ENCODE measurements around the gene PTPN6.
A peak's percentile ranks its signal among the peaks of the same experiment; 100 is the strongest.
"Not testable (repeated sequence)": the region's sequence is repeated elsewhere in the genome, so short reads cannot be mapped to it uniquely, and the experiment has no call there.

The PTPN6 gene

DNA sequence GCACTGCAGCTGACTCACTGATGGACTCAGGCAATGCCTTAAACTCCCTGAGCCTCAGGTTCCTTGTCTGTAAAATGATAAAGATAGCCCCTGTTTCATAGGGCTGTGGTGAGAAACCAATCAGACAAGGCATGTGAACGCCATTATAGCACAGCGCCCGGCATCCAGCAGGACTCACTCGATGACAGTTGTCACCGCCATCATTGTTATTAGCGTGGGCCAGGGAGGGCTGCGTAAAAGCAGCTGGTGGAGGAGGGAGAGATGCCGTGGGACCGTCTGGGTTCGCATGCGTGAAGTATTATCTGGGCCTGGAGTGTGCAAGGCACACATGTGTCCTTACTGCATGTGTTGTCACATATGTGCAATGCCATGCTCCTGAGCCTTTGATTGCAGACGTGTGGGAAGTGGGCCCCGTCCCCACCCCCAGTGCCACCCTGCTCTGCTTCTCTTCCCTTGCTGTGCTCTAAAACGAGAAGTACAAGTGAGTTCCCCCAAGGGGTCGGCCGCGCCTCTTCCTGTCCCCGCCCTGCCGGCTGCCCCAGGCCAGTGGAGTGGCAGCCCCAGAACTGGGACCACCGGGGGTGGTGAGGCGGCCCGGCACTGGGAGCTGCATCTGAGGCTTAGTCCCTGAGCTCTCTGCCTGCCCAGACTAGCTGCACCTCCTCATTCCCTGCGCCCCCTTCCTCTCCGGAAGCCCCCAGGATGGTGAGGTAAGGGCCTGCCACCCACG lies at the start of gene PTPN6:
Gene PTPN6, plus strand, starts transcription at position 546 of the 730 bp plus-strand sequence. Its CDS starts 157 bp downstream, at position 703.
- peak within 1 kb of the TSS; percentile 98 for H3K27ac Mint-ChIP-seq
- H3K4me1 Mint-ChIP-seq (ENCODE audit: low read depth) = peaks cover 67% of the 10 kb centered on the region
- no peaks in the 10 kb centered on the region for H3K27me3 Mint-ChIP-seq
- peaks cover 15% of the 10 kb centered on the region for H3K36me3 Mint-ChIP-seq
- no peaks in the 10 kb centered on the region for H3K9me3 Mint-ChIP-seq (ENCODE audit: low read depth)
- H3K4me3 Mint-ChIP-seq = peak within 1 kb of the TSS; percentile 97

DNA sequence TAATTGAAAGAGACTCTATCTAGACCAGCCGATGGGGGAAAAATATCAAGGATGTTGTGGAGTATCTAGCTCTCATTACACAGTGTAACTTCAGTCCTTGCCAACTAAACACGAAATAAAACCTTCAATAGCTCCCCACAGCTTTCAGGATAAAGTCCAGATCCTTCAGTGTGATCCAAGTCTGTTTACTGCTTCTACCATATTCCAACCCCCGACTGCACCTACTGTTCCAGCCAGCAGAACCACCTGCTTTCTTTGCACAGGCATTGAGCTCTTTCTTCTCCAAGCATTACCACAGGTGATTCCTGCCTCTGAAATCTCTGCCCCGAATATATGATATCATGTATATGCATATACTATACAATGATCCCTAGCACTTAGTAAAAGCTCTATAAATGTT lies 48.7 kb upstream of the PTPN6 start:
- H3K36me3 Mint-ChIP-seq = no peaks in the 10 kb centered on the region
- no peak overlapping the region for H3K4me3 Mint-ChIP-seq
- H3K4me1 Mint-ChIP-seq (ENCODE audit: low read depth) = peaks cover 7% of the 10 kb centered on the region
- H3K27me3 Mint-ChIP-seq = no peaks in the 10 kb centered on the region
- no peaks in the 10 kb centered on the region for H3K9me3 Mint-ChIP-seq (ENCODE audit: low read depth)
- H3K27ac Mint-ChIP-seq = no peak overlapping the region

DNA sequence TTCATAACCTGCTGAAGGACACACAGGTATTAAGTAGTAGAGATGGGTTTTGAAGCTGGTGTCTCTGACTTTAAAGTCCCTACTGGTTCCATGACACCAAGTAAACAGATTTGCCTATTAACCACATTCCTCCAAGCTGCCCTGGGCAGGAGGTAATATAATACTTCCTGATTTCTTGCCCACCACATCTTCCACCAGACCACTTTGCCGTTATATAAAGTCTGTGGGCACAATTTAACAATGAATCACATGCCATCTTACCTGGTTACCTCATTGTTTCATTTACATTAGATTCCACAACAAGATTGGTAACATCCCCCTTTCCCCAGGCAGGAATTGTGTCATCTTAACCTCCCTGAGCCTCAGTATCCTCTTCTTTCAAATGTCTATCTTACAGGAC lies 47.4 kb upstream of the PTPN6 start:
- Mint-ChIP-seq H3K27ac (no peak overlapping the region), H3K4me1 (ENCODE audit: low read depth) (peaks cover 7% of the 10 kb centered on the region), H3K9me3 (ENCODE audit: low read depth) (no peaks in the 10 kb centered on the region), H3K4me3 (no peak overlapping the region), H3K27me3 (no peaks in the 10 kb centered on the region), H3K36me3 (no peaks in the 10 kb centered on the region)

DNA sequence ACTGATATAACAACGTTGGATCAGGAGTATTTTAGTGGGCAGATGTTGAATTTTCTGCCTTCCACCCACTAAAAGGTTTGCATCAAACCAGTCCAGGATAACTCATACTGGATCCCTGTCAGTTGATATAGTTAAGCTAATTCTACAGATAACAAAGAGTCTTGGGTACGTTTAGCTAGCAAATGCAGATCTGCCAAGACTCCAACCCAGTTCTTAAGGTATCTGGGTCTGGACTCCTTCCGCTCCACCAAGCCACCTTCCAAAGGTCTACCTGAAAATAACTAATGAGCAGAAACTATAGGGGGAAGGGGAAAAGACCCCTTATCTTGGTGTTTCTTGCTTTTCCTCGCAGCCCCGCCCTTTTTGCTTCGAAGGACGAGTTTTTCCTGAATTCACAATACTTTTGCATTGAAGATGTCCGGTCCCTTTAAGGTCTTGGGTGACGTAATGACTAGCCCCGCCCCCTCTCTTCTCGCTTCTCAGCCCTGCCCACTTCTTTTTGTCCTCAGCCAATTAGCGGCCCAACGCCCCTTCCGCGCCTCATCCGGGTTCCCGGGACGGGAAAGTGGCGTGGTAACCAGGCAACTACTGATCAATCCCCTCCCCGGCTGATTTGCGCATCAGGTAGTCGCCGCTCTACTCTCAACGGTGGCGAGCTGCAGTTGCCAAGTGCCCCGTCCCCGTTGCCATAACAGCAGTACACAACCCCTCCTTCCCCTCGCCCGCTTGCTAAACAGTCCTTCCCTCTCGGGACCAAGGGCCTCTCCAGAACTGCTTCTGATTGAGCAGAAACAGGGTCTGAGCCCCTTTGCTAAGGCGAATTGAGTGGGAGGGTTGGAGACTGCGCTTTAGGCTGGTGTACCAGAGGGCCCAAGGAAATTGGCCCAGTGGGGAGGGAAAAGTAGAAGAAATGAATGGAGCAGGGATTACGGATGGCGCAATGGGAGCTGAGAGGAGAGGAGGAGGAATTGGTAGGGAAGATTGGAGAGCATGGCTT lies 46.6 kb upstream of the PTPN6 start, which contains the start of gene LRRC23:
Gene LRRC23, plus strand, starts transcription at position 543 of the 997 bp plus-strand sequence. CDS start 812 bp downstream, outside the sequence.
- Mint-ChIP-seq H3K4me1 (ENCODE audit: low read depth) (peaks cover 4% of the 10 kb centered on the region), H3K9me3 (ENCODE audit: low read depth) (no peaks in the 10 kb centered on the region), H3K27me3 (no peaks in the 10 kb centered on the region), H3K27ac (no peak within 1 kb of the TSS), H3K36me3 (no peaks in the 10 kb centered on the region), H3K4me3 (no peak within 1 kb of the TSS)

DNA sequence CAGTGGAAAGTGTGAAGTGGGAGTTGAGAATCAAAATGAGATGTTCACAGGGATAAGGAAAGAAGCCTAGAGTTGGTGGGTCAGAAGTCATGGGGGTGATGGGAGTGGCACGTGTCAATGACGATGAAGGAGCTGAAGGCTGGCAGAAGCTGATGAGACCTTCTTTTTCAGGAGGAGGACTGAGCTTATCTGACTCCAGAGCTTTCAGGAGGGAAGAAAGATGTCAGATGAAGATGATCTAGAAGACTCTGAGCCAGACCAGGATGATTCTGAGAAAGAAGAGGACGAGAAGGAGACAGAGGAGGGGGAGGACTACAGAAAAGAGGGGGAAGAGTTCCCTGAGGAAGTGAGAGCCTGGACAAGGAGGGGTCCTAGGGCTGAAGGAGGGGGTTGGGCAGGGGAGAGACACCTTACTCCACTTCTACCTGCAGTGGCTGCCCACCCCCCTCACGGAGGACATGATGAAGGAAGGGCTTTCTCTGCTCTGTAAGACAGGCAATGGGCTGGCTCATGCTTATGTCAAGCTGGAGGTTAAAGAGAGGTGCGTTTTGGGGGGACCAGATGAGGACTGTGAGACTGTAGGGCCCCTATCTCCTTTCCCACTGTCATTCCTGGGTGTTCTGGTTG lies 45.6 kb upstream of the PTPN6 start:
- Mint-ChIP-seq H3K27me3 (no peaks in the 10 kb centered on the region), H3K36me3 (no peaks in the 10 kb centered on the region), H3K27ac (no peak overlapping the region), H3K4me1 (ENCODE audit: low read depth) (no peaks in the 10 kb centered on the region), H3K9me3 (ENCODE audit: low read depth) (no peaks in the 10 kb centered on the region), H3K4me3 (no peak overlapping the region)

DNA sequence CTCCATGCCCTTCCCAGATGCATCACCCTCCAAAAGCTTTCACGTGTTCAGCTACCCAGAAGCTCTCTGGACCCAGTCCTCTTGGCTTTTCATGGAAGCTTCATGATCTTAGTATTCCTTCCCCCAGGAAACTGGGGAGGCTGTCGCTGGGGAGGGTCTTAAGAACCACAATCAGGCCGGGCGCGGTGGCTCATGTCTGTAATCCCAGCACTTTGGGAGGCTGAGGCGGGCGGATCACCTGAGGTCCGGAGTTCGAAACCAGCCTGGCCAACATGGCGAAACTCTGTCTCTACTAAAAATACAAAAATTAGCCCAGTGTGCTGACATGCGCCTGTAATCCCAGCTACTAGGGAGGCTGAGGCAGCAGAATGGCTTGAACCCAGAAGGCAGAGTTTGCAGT lies 43.0 kb upstream of the PTPN6 start:
- not testable (repeated sequence) for H3K4me1 Mint-ChIP-seq (ENCODE audit: low read depth); H3K9me3 Mint-ChIP-seq (ENCODE audit: low read depth); H3K4me3 Mint-ChIP-seq; H3K27me3 Mint-ChIP-seq; H3K36me3 Mint-ChIP-seq; H3K27ac Mint-ChIP-seq

DNA sequence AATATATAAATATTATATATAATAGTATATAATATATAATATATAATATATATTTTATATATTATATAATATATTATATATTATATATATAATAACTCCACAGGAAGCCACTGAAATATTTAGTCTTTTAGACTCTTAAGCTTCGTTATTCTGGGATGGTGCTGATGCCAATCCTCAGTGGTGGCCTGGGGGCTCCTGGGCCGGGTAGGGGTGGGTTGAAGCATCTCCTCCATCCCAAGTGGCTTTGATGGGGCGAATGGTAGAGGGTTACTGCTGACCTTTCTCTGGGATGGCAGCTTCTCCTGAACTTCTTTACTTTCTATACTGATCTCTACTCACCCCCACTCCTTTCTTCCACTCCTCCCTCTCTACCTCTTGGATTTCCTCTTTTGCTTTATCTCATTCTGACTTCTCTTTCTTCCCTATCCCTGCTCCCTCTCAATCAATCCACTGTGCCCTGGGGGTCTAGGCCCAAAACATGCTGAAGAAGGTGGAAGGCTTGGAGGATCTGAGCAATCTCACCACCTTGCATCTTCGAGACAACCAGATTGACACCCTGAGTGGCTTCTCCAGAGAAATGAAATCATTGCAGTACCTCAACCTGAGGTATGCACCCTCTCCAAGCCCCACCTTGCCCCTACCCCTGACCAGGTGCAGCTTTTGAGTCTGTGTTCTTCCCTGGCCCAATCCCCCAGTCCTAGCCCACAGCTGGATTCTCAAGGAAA lies 41.6 kb upstream of the PTPN6 start:
- no peak overlapping the region for H3K4me3 Mint-ChIP-seq
- H3K9me3 Mint-ChIP-seq (ENCODE audit: low read depth) = no peaks in the 10 kb centered on the region
- H3K27me3 Mint-ChIP-seq = no peaks in the 10 kb centered on the region
- H3K36me3 Mint-ChIP-seq = no peaks in the 10 kb centered on the region
- peaks cover 12% of the 10 kb centered on the region for H3K4me1 Mint-ChIP-seq (ENCODE audit: low read depth)
- H3K27ac Mint-ChIP-seq = peak overlapping the region; percentile 38

DNA sequence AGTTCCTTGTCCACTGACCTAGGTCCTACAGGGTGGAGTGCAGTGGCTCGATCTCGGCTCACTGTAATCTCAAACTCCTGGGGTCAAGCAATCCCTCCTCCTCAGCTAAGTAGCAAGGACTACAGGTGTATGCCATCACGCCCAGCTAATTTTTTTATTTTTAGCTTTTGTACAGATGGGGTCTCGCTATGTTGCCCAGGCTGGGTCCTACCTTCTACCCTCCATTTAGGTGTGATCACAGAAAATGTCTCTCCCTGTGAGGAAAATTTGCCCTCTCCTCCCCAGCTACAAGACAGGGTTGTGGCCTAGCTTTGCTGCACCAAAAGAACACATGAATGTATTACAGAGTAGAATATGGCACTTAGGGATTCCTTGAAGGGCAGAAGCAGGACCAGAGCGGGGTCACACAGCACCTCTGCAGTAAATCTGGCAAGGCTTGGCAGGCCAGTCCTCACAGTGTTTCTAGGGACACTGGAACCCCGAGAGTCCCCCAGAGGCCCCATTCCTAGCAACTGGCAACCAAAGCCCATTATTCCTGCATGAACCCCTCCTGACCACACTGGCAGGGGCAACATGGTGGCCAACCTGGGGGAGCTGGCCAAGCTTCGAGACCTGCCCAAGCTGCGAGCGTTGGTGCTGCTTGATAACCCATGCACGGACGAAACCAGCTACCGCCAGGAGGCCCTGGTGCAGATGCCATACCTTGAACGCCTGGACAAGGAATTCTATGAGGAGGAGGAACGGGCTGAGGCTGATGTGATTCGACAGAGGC lies 38.8 kb upstream of the PTPN6 start:
- no peaks in the 10 kb centered on the region for H3K36me3 Mint-ChIP-seq
- peak overlapping the region; percentile 82 for H3K27ac Mint-ChIP-seq
- H3K27me3 Mint-ChIP-seq = no peaks in the 10 kb centered on the region
- no peak overlapping the region for H3K4me3 Mint-ChIP-seq
- H3K9me3 Mint-ChIP-seq (ENCODE audit: low read depth) = no peaks in the 10 kb centered on the region
- peaks cover 29% of the 10 kb centered on the region for H3K4me1 Mint-ChIP-seq (ENCODE audit: low read depth)

DNA sequence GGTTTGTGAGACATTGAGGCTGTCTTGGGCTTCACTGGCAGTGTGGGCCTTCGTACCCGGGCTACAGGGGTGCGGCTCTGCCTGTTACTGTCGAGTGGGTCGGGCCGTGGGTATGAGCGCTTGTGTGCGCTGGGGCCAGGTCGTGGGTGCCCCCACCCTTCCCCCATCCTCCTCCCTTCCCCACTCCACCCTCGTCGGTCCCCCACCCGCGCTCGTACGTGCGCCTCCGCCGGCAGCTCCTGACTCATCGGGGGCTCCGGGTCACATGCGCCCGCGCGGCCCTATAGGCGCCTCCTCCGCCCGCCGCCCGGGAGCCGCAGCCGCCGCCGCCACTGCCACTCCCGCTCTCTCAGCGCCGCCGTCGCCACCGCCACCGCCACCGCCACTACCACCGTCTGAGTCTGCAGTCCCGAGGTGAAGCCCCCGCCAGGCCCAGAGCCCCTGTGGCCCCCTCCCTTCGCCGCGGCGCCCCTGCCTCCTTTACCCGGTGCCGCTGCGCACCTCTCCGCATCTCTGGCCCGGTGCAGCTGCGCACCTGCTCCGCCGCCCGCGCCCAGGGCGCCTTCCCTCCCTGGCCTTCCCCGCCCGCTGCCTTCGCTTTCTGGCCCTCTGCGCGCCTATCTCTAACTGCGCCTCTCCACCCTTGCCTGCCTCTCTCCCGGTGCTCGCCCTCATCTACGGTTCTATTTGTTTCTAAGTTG lies 36.8 kb upstream of the PTPN6 start, which contains the start of gene ENO2:
Gene ENO2, plus strand, starts transcription at position 335 of the 701 bp plus-strand sequence. CDS start 1,253 bp downstream, outside the sequence.
- no peaks in the 10 kb centered on the region for H3K27me3 Mint-ChIP-seq
- peak within 1 kb of the TSS; percentile 93 for H3K4me3 Mint-ChIP-seq
- H3K9me3 Mint-ChIP-seq (ENCODE audit: low read depth) = no peaks in the 10 kb centered on the region
- peaks cover 29% of the 10 kb centered on the region for H3K4me1 Mint-ChIP-seq (ENCODE audit: low read depth)
- no peaks in the 10 kb centered on the region for H3K36me3 Mint-ChIP-seq
- peak within 1 kb of the TSS; percentile 88 for H3K27ac Mint-ChIP-seq

DNA sequence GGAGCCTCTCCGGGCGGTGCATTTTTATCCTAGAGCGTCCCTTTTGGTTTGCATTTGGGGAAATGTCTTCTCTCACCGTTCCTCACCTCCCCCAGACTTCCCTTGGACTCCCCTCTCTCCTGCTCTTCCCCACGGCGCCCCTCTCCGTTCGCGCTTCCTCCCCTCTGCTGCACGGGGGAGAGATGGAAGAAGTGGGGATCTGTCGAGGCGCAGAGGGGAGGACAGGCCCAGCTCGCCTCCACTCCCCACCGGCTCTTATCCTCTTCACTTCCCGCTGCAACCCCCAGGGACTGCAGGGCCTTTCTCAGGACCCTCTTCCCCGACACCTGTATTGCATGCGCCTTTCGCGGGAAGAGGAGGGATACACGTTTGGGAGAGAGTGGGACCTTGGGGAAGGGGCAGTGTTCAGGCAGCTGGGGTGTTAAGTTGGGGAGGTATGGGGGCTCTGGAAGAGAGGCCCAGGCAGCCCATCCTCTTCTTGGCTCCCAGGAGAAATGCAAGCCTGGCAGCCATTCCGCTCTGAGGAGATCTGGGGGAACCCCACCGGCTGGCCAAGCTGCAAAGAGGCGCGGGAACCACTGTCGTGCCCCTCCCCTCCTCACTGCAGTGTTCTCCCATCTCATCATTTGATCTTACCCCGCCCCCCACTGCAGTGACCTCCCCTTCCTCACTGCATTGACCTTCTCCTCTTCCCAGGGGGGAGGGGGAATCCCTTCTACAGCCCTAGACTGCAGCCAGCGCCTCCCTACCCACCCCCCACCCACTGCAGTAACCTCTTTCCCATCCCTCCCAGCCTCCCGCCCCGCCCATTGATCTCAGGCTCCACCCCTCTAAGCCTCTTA lies 36.0 kb upstream of the PTPN6 start:
- no peaks in the 10 kb centered on the region for H3K27me3 Mint-ChIP-seq
- peaks cover 29% of the 10 kb centered on the region for H3K4me1 Mint-ChIP-seq (ENCODE audit: low read depth)
- no peaks in the 10 kb centered on the region for H3K9me3 Mint-ChIP-seq (ENCODE audit: low read depth)
- peak overlapping the region; percentile 93 for H3K4me3 Mint-ChIP-seq
- peak overlapping the region; percentile 84 for H3K27ac Mint-ChIP-seq
- peaks cover 2% of the 10 kb centered on the region for H3K36me3 Mint-ChIP-seq

DNA sequence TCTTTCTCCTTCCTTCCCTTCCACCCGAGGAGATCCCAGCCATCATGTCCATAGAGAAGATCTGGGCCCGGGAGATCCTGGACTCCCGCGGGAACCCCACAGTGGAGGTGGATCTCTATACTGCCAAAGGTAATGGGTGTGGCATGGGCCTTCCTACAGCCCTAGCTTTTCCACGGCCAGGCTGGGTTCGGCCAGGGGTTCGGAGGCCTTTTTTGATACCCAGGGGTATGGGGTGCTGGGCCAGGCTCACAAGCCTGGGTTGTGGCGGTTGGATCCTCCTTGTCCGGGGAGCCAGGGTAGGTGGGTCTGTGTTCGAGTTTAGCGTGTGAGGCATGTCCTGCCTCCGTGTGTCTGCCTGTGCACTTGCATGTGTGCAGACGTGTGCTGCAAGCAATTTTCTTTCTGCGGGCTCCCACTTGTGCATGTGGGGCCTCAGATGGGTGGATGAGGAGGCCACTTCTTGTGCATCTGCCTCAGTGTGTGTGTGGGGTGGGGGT lies 35.3 kb upstream of the PTPN6 start:
- peaks cover 2% of the 10 kb centered on the region for H3K36me3 Mint-ChIP-seq
- H3K27ac Mint-ChIP-seq = peak overlapping the region; percentile 22
- peak overlapping the region; percentile 93 for H3K4me3 Mint-ChIP-seq
- H3K9me3 Mint-ChIP-seq (ENCODE audit: low read depth) = no peaks in the 10 kb centered on the region
- no peaks in the 10 kb centered on the region for H3K27me3 Mint-ChIP-seq
- H3K4me1 Mint-ChIP-seq (ENCODE audit: low read depth) = peaks cover 29% of the 10 kb centered on the region

DNA sequence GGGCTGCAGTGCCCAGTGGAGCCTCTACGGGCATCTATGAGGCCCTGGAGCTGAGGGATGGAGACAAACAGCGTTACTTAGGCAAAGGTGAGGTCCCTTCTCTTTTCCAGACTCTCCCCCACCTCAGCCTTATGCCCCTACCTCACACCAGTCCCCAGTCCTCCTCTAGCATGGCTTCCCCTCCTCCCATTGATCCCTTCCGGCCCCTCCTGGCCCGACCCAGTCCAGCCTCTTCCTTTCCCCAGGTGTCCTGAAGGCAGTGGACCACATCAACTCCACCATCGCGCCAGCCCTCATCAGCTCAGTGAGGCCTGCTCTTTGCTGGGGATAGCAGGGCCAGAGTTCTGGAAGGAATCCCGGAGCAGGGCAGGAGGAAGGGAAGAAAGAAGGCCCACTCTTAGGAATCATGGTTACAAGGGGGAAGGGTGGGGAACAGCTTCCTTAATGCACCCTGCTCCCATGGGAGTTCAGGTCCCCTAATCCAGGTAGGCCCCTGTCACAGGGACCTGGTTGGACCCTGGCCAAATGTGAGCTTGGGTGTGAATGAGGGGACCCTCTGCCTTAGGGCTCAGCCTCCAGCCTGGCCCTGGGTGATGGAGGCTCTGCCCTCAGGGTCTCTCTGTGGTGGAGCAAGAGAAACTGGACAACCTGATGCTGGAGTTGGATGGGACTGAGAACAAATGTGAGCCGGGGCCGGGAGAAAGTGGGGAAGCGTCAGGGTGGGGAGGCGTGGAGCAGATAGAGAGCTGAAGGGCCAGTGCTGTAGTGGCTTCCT lies 34.5 kb upstream of the PTPN6 start:
- Mint-ChIP-seq H3K27ac (peak overlapping the region; percentile 81), H3K9me3 (ENCODE audit: low read depth) (no peaks in the 10 kb centered on the region), H3K27me3 (no peaks in the 10 kb centered on the region), H3K4me1 (ENCODE audit: low read depth) (peaks cover 29% of the 10 kb centered on the region), H3K36me3 (peaks cover 2% of the 10 kb centered on the region), H3K4me3 (peak overlapping the region; percentile 93)

Measured in activated naive CD8-positive, alpha-beta T cell (primary cell).